ENCODE data around the gene DHRSX.

The DHRSX gene

DNA sequence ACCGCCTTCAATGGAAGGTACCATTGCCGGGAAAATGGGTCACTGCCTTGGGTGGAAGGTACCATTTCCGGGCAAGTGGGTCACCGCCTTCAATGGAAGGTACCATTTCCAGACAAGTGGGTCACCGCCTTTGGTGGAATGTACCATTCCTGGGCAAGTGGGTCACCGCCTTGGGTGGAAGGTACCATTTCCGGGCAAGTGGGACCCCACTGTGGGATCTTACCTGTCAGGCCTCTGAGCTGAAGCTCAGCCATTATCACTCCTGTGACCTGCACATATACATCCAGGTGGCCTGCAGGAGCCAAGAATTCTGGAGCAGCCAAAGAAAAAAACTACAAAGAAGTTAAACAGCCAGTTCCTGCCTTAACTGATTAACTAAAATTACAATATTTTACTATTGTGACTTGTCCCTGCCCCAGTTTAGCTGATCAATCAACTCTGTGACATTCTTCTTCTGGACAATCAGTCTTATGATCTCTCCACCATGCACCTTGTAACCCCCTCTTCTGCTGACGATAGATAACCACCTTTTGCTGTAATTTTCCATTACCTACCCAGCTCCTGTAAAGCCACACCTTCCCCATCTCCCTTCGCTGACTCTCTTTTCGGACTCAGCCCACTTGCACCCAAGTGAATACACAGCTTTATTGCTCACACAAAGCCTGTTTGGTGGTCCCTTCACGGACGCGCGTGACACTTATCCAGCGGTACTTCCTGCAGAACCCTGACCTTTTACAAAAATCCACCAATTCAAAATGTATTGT is 313.2 kb downstream of the DHRSX start:
- DNase-seq: no peak

DNA sequence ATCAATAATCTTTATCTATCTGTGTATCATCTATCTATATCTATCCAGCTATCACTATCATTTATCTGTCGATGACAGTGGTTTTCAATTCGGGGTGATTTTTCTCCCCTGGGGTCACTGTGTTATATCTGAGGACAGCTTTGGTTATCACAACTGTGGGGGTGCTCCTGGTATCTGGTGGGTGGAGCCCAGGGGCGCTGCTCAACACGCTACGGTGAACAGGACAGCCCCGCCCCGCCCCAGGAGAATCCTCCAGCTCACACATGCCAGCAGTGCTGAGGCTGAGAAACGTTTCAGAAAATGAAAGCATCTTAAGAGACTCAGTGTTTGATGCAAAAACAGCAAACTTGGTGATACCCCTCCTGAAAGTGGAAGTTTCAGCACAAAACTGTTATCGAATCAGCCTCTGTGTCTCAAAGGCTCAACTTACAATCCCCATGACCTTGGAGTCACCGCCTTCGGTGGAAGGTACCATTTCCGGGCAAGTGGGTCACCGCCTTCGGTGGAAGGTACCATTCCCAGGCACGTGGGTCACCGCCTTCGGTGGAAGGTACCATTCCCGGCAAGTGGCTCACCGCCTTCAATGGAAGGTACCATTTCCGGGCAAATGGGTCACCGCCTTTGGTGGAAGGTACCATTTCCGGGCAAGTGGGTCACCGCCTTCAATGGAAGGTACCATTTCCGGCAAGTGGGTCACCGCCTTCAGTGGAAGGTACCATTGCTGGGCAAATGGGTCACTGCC is 315.3 kb downstream of the DHRSX start:
- no peak for DNase-seq

DNA sequence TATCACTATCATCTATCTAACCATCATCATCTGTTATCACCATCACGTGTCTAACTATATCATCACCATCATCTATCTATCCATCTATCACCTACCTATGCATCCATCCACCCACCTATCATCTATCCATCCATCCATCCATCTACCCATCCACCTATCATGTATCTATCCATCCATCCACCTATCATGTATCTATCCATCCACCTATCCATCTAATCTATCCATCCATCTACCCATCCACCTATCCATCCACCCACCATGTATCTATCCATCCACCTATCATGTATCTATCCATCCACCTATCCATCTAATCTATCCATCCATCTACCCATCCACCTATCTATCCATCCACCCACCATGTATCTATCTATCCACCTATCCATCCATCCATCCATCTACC is 316.7 kb downstream of the DHRSX start:
- DNase-seq: no peak

DNA sequence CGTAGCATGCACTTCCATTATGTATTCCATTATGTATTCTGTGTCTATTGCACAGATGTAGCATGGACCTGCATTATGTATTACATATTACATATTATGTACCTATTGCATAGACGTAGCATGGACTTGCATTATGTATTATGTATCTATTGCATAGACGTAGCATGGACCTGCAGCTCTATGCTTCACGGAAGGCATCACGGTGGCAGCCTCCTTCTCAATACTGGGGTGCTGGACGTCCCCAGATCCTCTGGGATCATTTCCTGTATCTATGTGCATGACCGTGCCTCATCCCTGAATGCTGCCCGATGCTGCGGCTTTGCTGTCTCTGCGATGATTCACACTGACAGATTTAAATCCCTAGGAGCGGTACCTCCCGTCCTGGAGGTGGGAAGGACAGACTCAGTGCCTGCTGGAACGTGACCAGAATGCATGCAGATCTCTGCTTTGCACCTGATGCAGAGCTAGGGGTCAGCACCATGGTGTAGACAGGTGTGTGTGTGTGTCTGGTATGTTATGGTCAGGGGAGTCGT is 317.5 kb downstream of the DHRSX start:
- no peak for DNase-seq

- DNase-seq: no peak
Observed at GRCh38 chrX:2177541-2177940, 323.2 kb downstream of the DHRSX start.

- DNase-seq: no peak
Observed at GRCh38 chrX:2176733-2177132, 324.0 kb downstream of the DHRSX start.

- DNase-seq: no peak
Observed at GRCh38 chrX:2176274-2176673, 324.5 kb downstream of the DHRSX start.

GRCh38 chrX:2172359-2172758 is 328.4 kb downstream of the DHRSX start:
- no peak for DNase-seq
